Measurements from ENCODE around the gene GLI2. TPM values are rescaled to one million over a fixed set of nuclear protein-coding genes. Genes with fewer than 3 reads are reported as not detected.

GLI2 gene
- total RNA-seq, result under 1 TPM in 2 of 3 donors, not detected in 1; 0.28 to 0.30 TPM

- DNase-seq (no peak), ATAC-seq (peak; percentile 63)
- Mint-ChIP-seq H3K36me3 (ENCODE audit: insufficient read depth) (no peaks in the 10 kb centered on the region), H3K4me1 (ENCODE audit: low read depth) (no peaks in the 10 kb centered on the region), H3K4me3 (no peak within 1 kb of the TSS), H3K9me3 (no peaks in the 10 kb centered on the region), H3K27me3 (ENCODE audit: low read depth) (peaks cover 80% of the 10 kb centered on the region)
Measured at GRCh38 chr2:120735746-120736170, at the start of gene GLI2. Gene GLI2 (plus strand): TSS chr2:120735868. CDS start chr2:120797321, 61,453 bp downstream.

GRCh38 chr2:120685974-120686297 lies 49.7 kb upstream of the GLI2 start:
- Mint-ChIP-seq H3K4me1 (ENCODE audit: low read depth) (no peaks in the 10 kb centered on the region), H3K4me3 (no peak overlapping the region), H3K27me3 (ENCODE audit: low read depth) (peaks cover 16% of the 10 kb centered on the region), H3K9me3 (no peaks in the 10 kb centered on the region), H3K36me3 (ENCODE audit: insufficient read depth) (no peaks in the 10 kb centered on the region)
- ATAC-seq (no peak), DNase-seq (no peak)

- Mint-ChIP-seq H3K9me3 (no peaks in the 10 kb centered on the region), H3K36me3 (ENCODE audit: insufficient read depth) (no peaks in the 10 kb centered on the region), H3K4me3 (no peak overlapping the region), H3K27me3 (ENCODE audit: low read depth) (peaks cover 17% of the 10 kb centered on the region), H3K4me1 (ENCODE audit: low read depth) (no peaks in the 10 kb centered on the region)
- ATAC-seq, result no peak
- DNase-seq, result no peak
Measured at GRCh38 chr2:120686511-120687168, 49.0 kb upstream of the GLI2 start.

DNA sequence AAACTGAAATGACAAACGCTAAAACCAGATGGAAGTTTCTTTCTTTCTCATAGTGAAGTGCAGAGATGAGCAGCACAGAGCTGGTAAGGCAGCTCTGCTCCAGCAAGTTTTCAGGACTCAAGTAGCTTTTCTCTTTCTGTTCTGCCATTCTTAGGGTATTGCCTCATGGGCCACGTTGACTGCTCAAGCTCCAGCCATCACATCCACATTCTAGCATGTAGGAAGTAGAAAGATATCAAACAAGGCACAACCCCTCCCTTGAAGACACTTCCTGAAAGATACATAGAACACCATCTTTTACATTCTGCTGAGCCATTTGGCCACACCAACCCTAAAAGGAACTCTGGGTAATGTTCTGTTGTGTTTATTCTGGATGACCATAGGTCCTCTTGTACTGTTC lies 48.5 kb upstream of the GLI2 start:
- ATAC-seq (no peak), DNase-seq (no peak)
- Mint-ChIP-seq H3K4me3 (no peak overlapping the region), H3K9me3 (no peaks in the 10 kb centered on the region), H3K27me3 (ENCODE audit: low read depth) (peaks cover 21% of the 10 kb centered on the region), H3K4me1 (ENCODE audit: low read depth) (no peaks in the 10 kb centered on the region), H3K36me3 (ENCODE audit: insufficient read depth) (no peaks in the 10 kb centered on the region)

DNA sequence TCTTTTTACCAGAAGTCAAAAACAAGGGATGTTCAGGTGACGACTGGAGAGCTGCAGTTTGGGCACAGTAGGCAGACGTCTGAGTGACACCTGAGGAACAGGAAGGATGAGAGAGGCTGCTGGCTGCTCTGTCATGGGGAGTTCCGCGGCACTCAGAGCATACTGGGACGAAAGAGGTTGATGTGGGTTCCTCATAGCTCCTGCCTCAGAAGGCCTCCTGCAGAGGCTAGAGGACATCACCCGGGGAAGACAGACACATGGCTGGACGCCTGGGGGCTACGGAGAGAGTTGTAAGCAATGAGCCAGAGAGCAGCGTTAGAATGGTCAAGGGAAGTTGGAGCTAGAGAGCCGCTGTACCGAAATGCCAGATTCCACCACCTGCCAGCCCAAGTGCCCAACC lies 45.1 kb upstream of the GLI2 start:
- DNase-seq (no peak), ATAC-seq (no peak)
- no peaks in the 10 kb centered on the region for H3K9me3 Mint-ChIP-seq
- H3K4me3 Mint-ChIP-seq, result no peak overlapping the region
- H3K27me3 Mint-ChIP-seq (ENCODE audit: low read depth), result peaks cover 32% of the 10 kb centered on the region
- peaks cover 2% of the 10 kb centered on the region for H3K4me1 Mint-ChIP-seq (ENCODE audit: low read depth)
- no peaks in the 10 kb centered on the region for H3K36me3 Mint-ChIP-seq (ENCODE audit: insufficient read depth)

DNA sequence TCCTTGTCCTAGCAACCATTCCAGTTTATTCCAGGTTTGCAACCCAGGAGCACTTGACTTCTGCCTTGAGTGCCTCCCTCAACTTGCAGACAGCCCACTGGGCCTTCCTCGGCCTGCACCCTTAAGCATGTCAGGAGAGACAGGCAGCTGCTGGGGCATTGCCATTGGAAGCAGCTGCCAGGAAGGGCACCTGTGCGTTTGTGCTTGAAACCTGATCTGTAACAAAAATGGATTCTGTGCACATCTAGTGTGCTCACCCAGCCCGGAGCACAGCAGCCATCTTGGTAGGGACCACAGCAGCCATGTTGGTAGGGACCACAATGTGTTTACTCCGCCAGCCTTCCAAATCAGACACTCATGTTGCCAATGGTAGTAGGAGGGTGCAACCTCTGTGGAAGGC lies 44.3 kb upstream of the GLI2 start:
- DNase-seq (no peak), ATAC-seq (no peak)
- H3K9me3 Mint-ChIP-seq, result no peaks in the 10 kb centered on the region
- H3K36me3 Mint-ChIP-seq (ENCODE audit: insufficient read depth), result no peaks in the 10 kb centered on the region
- H3K4me3 Mint-ChIP-seq, result no peak overlapping the region
- peaks cover 40% of the 10 kb centered on the region for H3K27me3 Mint-ChIP-seq (ENCODE audit: low read depth)
- H3K4me1 Mint-ChIP-seq (ENCODE audit: low read depth), result peaks cover 3% of the 10 kb centered on the region

- H3K9me3 Mint-ChIP-seq, result no peaks in the 10 kb centered on the region
- H3K4me3 Mint-ChIP-seq, result no peak overlapping the region
- ATAC-seq, result no peak
- H3K27me3 Mint-ChIP-seq (ENCODE audit: low read depth), result peaks cover 48% of the 10 kb centered on the region
- H3K4me1 Mint-ChIP-seq (ENCODE audit: low read depth), result peaks cover 3% of the 10 kb centered on the region
- no peak for DNase-seq
- H3K36me3 Mint-ChIP-seq (ENCODE audit: insufficient read depth), result no peaks in the 10 kb centered on the region
Measured at GRCh38 chr2:120692691-120693090, 43.0 kb upstream of the GLI2 start.

- ATAC-seq (no peak), DNase-seq (no peak)
- H3K4me1 Mint-ChIP-seq (ENCODE audit: low read depth), result peaks cover 3% of the 10 kb centered on the region
- no peak overlapping the region for H3K4me3 Mint-ChIP-seq
- H3K9me3 Mint-ChIP-seq, result no peaks in the 10 kb centered on the region
- H3K36me3 Mint-ChIP-seq (ENCODE audit: insufficient read depth), result no peaks in the 10 kb centered on the region
- peaks cover 50% of the 10 kb centered on the region for H3K27me3 Mint-ChIP-seq (ENCODE audit: low read depth)
Measured at GRCh38 chr2:120693121-120693520, 42.5 kb upstream of the GLI2 start.

- H3K4me1 Mint-ChIP-seq (ENCODE audit: low read depth), result peaks cover 3% of the 10 kb centered on the region
- no peak overlapping the region for H3K4me3 Mint-ChIP-seq
- DNase-seq (no peak), ATAC-seq (no peak)
- H3K9me3 Mint-ChIP-seq, result no peaks in the 10 kb centered on the region
- H3K27me3 Mint-ChIP-seq (ENCODE audit: low read depth), result peaks cover 53% of the 10 kb centered on the region
- H3K36me3 Mint-ChIP-seq (ENCODE audit: insufficient read depth), result no peaks in the 10 kb centered on the region
Measured at GRCh38 chr2:120694034-120694433, 41.6 kb upstream of the GLI2 start.

DNA sequence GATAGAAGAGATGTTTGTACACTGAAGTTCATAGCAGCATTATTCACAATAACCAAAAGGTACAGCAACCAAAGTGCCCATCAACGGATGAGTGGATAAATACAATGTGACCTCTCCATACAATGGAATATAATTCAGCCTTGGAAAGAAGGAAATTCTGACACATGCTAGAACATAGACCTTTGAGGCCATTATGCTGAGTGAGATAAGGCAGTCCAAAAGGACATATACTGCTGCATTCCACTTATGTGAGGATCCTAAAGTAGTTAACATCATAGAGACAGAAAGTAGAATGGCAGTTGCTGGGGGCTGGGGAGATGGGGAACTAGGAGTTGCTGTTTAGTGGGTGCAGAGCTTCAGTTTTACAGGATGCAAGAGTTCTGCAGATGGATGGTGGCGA lies 38.2 kb upstream of the GLI2 start:
- H3K4me1 Mint-ChIP-seq (ENCODE audit: low read depth), result peaks cover 3% of the 10 kb centered on the region
- H3K36me3 Mint-ChIP-seq (ENCODE audit: insufficient read depth), result no peaks in the 10 kb centered on the region
- DNase-seq (no peak), ATAC-seq (no peak)
- H3K27me3 Mint-ChIP-seq (ENCODE audit: low read depth), result peaks cover 39% of the 10 kb centered on the region
- H3K9me3 Mint-ChIP-seq, result no peaks in the 10 kb centered on the region
- H3K4me3 Mint-ChIP-seq, result no peak overlapping the region

DNA sequence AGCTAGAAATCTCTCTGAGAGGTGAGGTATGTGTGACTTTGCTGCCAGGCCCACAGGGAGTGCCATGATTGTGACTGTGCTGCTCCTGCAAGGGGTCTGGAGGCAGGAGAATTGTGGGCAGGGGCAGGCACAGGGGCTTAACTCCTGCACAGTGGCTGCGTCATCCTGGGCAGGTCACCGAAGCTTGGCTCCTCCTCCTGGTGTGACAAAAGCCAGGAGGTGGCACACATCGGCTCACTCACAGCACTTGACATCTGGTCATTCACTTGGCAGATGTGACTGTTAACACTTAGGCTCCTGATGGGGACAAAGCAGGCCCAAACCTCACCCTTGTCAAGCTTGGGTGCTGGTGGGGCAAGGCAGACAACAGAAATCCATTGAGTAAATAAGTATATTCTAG lies 36.4 kb upstream of the GLI2 start:
- no peak for DNase-seq
- no peaks in the 10 kb centered on the region for H3K9me3 Mint-ChIP-seq
- no peaks in the 10 kb centered on the region for H3K36me3 Mint-ChIP-seq (ENCODE audit: insufficient read depth)
- H3K4me3 Mint-ChIP-seq, result no peak overlapping the region
- H3K27me3 Mint-ChIP-seq (ENCODE audit: low read depth), result peaks cover 24% of the 10 kb centered on the region
- ATAC-seq, result no peak
- H3K4me1 Mint-ChIP-seq (ENCODE audit: low read depth), result peaks cover 3% of the 10 kb centered on the region

DNA sequence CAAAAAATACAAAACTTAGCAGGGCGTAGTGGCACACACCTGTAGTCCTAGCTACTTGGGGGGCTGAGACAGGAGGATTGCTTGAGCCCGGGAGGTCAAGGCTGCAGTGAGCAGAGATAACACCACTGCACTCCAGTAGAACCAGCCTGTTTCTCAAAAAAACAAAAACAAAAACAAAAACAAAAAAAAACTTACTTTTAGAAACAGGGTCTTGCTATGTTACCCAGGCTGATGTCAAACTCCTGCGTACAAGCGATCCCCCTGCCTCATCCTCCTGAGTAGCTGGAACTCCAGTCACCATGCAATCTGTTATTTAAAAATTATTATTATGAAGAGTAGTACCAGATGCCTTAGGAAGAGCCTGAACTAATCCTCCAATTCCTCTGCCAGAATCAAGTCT lies 35.0 kb upstream of the GLI2 start:
- Mint-ChIP-seq H3K36me3 (ENCODE audit: insufficient read depth) (no peaks in the 10 kb centered on the region), H3K4me3 (no peak overlapping the region), H3K4me1 (ENCODE audit: low read depth) (no peaks in the 10 kb centered on the region), H3K9me3 (no peaks in the 10 kb centered on the region), H3K27me3 (ENCODE audit: low read depth) (peaks cover 21% of the 10 kb centered on the region)
- no peak for DNase-seq
- no peak for ATAC-seq

DNA sequence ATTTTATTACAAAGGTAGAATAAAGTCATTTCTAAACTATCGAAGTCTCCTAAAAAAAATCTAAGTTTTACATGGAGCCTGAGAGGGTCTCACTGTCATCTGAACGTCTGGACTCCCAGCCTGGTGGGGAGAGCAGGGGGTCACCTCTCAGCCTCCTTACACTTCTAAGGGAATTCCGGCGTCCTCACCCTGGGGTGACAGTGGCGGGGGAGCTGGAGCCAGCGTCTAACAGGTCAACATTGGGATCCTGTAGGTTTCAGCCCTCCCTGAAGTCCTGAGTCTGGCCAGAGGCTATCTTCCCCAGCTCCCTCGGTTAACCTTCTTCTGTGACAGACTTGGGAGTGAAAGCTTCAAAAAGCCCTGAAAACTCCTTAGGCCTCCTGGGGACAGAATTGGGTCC lies 34.6 kb upstream of the GLI2 start:
- Mint-ChIP-seq H3K36me3 (ENCODE audit: insufficient read depth) (no peaks in the 10 kb centered on the region), H3K27me3 (ENCODE audit: low read depth) (peaks cover 17% of the 10 kb centered on the region), H3K4me1 (ENCODE audit: low read depth) (no peaks in the 10 kb centered on the region), H3K4me3 (no peak overlapping the region), H3K9me3 (no peaks in the 10 kb centered on the region)
- ATAC-seq, result no peak
- no peak for DNase-seq

- H3K4me1 Mint-ChIP-seq (ENCODE audit: low read depth), result no peaks in the 10 kb centered on the region
- peaks cover 13% of the 10 kb centered on the region for H3K27me3 Mint-ChIP-seq (ENCODE audit: low read depth)
- ATAC-seq (no peak), DNase-seq (no peak)
- H3K4me3 Mint-ChIP-seq, result no peak overlapping the region
- no peaks in the 10 kb centered on the region for H3K9me3 Mint-ChIP-seq
- no peaks in the 10 kb centered on the region for H3K36me3 Mint-ChIP-seq (ENCODE audit: insufficient read depth)
Measured at GRCh38 chr2:120701499-120701898, 34.2 kb upstream of the GLI2 start.

DNA sequence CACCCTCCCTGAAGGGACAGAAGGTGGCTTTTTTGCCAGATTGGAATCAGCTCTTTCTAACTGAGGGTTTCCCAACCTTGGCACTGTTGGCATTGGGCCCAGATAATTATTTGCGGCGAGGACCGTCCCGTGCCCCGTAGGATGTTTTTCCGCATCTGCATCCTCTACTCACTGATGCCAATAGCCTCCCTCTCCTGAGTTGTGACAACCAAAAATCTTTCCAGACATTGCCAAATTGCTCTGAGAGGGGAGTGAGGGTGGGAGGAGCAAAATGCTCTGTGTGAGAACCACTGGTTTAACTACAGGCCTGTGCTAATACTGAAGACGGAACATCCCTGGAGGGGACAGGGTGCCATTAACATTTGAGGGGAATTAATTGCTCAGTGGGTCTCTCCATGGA lies 33.6 kb upstream of the GLI2 start:
- ATAC-seq (no peak), DNase-seq (no peak)
- no peaks in the 10 kb centered on the region for H3K4me1 Mint-ChIP-seq (ENCODE audit: low read depth)
- H3K27me3 Mint-ChIP-seq (ENCODE audit: low read depth), result peaks cover 9% of the 10 kb centered on the region
- no peaks in the 10 kb centered on the region for H3K36me3 Mint-ChIP-seq (ENCODE audit: insufficient read depth)
- no peaks in the 10 kb centered on the region for H3K9me3 Mint-ChIP-seq
- no peak overlapping the region for H3K4me3 Mint-ChIP-seq

GRCh38 chr2:120702801-120703200 lies 32.9 kb upstream of the GLI2 start:
- no peaks in the 10 kb centered on the region for H3K4me1 Mint-ChIP-seq (ENCODE audit: low read depth)
- H3K36me3 Mint-ChIP-seq (ENCODE audit: insufficient read depth), result no peaks in the 10 kb centered on the region
- DNase-seq (no peak), ATAC-seq (no peak)
- peaks cover 4% of the 10 kb centered on the region for H3K27me3 Mint-ChIP-seq (ENCODE audit: low read depth)
- H3K9me3 Mint-ChIP-seq, result no peaks in the 10 kb centered on the region
- no peak overlapping the region for H3K4me3 Mint-ChIP-seq

All from activated T-cell treated with anti-CD3 and anti-CD28 coated beads, Interleukin-2, amount 50 U/mL, for 4 hours (primary cell).